HEK293T (cell line): ENCODE data around the gene KIF13A.

Source experiments
- ARNT ChIP-seq: fragments of 450-650 bp; IDR thresholded peaks from 2 replicates; pipeline ENCODE4 v1.6.1; 2017; ENCODE audit warnings: mild to moderate bottlenecking
- BHLHE40 ChIP-seq: fragments of 450-650 bp; IDR thresholded peaks from 2 replicates; pipeline ENCODE4 v1.6.1; 2016; ENCODE audit warnings: mild to moderate bottlenecking, moderate library complexity, borderline replicate concordance
- FOXK2 ChIP-seq: fragments of 450-650 bp; IDR thresholded peaks from 2 replicates; pipeline ENCODE4 v1.6.1; 2016; ENCODE audit warnings: mild to moderate bottlenecking
- FOXM1 ChIP-seq: fragments of 450-650 bp; IDR thresholded peaks from 2 replicates; pipeline ENCODE4 v1.6.1; 2017; ENCODE audit warnings: mild to moderate bottlenecking, borderline replicate concordance
- L3MBTL2 ChIP-seq: fragments of 450-650 bp; conservative IDR thresholded peaks from 2 replicates; pipeline ENCODE4 v1.6.1; 2016; ENCODE audit warnings: mild to moderate bottlenecking
- LEF1 ChIP-seq: fragments of 450-650 bp; IDR thresholded peaks from 2 replicates; pipeline ENCODE4 v1.6.1; 2017; ENCODE audit warnings: mild to moderate bottlenecking, borderline replicate concordance
- SP1 ChIP-seq: fragments of 450-650 bp; IDR thresholded peaks from 2 replicates; pipeline ENCODE4 v1.6.1; 2017
- SUZ12 ChIP-seq: fragments of 450-650 bp; IDR thresholded peaks from 2 replicates; pipeline ENCODE4 v1.6.1; 2016; ENCODE audit warnings: mild to moderate bottlenecking
- TARDBP ChIP-seq: fragments of 450-650 bp; IDR thresholded peaks from 2 replicates; pipeline ENCODE4 v1.6.1; 2016
- ZNF384 ChIP-seq: fragments of 450-650 bp; IDR thresholded peaks from 2 replicates; pipeline ENCODE4 v1.6.1; 2016
- TF ChIP-seq, protein P1 (sequence below): fragments of 450-650 bp; IDR thresholded peaks from 2 replicates; pipeline ENCODE4 v1.6.1; 2016

DNA sequence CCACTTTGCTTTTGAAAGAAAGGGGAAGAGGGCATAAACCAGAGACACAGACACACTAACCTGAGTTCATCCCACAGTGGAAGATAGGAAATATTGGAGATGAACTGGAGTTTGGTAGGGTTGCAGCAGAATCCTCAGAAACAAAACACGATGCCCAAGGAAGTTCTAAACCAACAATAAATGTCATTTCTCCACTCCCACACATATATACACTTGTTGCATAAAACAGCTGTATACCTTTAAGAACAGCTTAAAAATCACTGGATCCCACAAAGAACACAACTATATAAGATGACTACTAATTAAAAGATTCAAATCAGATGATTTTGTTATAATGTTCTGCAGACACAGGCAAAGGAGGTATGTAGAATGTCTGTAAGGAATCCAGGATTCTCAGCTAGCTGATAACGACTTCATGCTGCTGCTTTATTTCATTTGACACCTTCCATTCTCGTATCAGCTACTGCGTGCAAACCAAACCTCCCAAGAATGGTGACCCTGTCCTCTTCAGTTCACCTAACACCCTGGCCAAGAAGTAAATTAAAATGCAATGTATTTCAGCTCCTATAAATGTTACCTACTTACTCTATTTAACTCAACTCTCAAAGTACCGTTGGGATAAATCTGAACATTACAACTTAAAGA, 14.3 kb downstream of the KIF13A start:
- TF ChIP-seq BHLHE40, result no peak
- no peak for TF ChIP-seq SP1
- TF ChIP-seq, protein P1, sequence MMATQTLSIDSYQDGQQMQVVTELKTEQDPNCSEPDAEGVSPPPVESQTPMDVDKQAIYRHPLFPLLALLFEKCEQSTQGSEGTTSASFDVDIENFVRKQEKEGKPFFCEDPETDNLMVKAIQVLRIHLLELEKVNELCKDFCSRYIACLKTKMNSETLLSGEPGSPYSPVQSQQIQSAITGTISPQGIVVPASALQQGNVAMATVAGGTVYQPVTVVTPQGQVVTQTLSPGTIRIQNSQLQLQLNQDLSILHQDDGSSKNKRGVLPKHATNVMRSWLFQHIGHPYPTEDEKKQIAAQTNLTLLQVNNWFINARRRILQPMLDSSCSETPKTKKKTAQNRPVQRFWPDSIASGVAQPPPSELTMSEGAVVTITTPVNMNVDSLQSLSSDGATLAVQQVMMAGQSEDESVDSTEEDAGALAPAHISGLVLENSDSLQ, result no peak
- TF ChIP-seq L3MBTL2, result no peak
- TF ChIP-seq FOXM1, result no peak
- no peak for TF ChIP-seq ZNF384
- TF ChIP-seq SUZ12, result no peak
- TF ChIP-seq LEF1, result no peak
- TF ChIP-seq TARDBP, result no peak
- TF ChIP-seq FOXK2, result no peak
- TF ChIP-seq ARNT, result no peak
